Activated T-helper 1 cell treated with anti-CD3 and anti-CD28 coated beads, Interleukin-12 subunit alpha, Interleukin-12 subunit beta, Interleukin-2, Interleukin-4 antibody, amounts not matched to agents 30 ng/mL and 10 ng/mL and 1 ng/mL, durations not matched to agents 14 hours and 24 hours and 36 hours (primary cell): Measurements from ENCODE around the gene ADNP2. TPM values are rescaled to one million over a fixed set of nuclear protein-coding genes. Genes with fewer than 3 reads are reported as not detected.
A peak's percentile ranks its signal among the peaks of the same experiment; 100 is the strongest.

Experiments used
- DNase-seq: peaks from one replicate; pipeline ENCODE4 v3.0.0; 2021; ENCODE audit warnings: low spot score
- H3K27ac Mint-ChIP-seq: one replicate; pipeline ENCODE4 v1.8.0; 2021; ENCODE audit warnings: mild to moderate bottlenecking, mixed read lengths
- H3K27me3 Mint-ChIP-seq: one replicate; pipeline ENCODE4 v1.8.0; 2022; ENCODE audit warnings: mild to moderate bottlenecking, moderate library complexity, mixed read lengths; ENCODE audit not compliant: insufficient read depth
- H3K36me3 Mint-ChIP-seq: one replicate; pipeline ENCODE4 v1.8.0; 2021; ENCODE audit warnings: low read depth, mixed read lengths
- H3K4me1 Mint-ChIP-seq: one replicate; pipeline ENCODE4 v1.8.0; 2021; ENCODE audit warnings: low read depth, mixed read lengths
- H3K4me3 Mint-ChIP-seq: one replicate; pipeline ENCODE4 v1.8.0; 2021; ENCODE audit warnings: mild to moderate bottlenecking, moderate library complexity, mixed read lengths
- H3K9me3 Mint-ChIP-seq: one replicate; pipeline ENCODE4 v1.8.0; 2021; ENCODE audit warnings: mixed read lengths
- intact Hi-C: fragments of 100-400 bp; cut with micrococcal nuclease; formaldehyde crosslinking; loops from one replicate; pipeline ENCODE4 v1.15.1; 2024
- total RNA-seq: library from RNA; stranded (reverse); gene quantifications from 2 replicates; pipeline ENCODE4 v1.2.3, GENCODE V29; 2022

ADNP2 gene
- total RNA-seq, 1 donor from 2014 or later: 29.0 TPM

DNA sequence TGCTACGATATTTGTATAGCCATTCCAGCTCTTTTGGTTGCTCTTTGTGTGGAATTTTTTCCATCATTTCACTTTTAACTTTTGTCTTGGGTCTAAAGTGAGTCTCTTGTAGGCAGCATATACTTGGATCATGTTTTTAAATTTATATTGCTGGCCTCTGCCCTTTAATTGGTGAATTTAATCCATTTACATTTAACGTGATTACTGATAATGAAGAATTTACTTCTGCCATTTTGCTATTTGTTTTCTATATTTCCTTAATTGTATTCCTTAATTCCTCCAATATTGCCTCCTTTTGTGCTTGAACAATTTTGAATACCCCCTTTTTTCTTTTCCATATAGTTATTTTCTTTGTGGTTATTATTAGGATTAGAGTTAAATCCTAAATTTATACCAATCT, 21.0 kb upstream of the ADNP2 start:
- peaks cover 5% of the 10 kb centered on the region for H3K27me3 Mint-ChIP-seq
- H3K27ac Mint-ChIP-seq: no peak overlapping the region
- no peak for DNase-seq
- no peak overlapping the region for H3K4me3 Mint-ChIP-seq
- no peaks in the 10 kb centered on the region for H3K36me3 Mint-ChIP-seq
- intact Hi-C loops: no loop called here
- H3K4me1 Mint-ChIP-seq: no peaks in the 10 kb centered on the region
- H3K9me3 Mint-ChIP-seq: peaks cover 44% of the 10 kb centered on the region

DNA sequence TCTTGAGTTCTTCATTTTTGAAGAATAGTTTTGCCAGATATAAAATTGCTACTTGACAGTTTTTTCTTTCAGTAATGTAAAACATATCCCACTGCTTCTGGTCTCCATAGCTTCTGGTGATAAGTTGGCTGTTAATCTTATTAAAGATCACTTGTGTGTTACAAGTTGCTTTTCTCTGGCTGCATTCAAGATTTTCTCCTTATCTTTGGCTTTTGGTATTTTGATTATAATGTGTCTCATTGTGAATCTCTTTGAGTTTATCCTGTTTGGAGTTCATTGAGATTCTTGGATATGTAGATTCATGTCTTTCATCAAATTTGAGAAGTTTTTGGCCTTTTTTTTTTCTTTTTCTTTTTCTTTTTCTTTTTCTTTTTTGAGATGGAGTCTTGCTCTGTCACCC, 20.2 kb upstream of the ADNP2 start:
- intact Hi-C loops: no loop called here
- Mint-ChIP-seq H3K4me1 (no peaks in the 10 kb centered on the region), H3K27me3 (peaks cover 5% of the 10 kb centered on the region), H3K4me3 (no peak overlapping the region), H3K36me3 (no peaks in the 10 kb centered on the region), H3K27ac (no peak overlapping the region), H3K9me3 (peaks cover 44% of the 10 kb centered on the region)
- no peak for DNase-seq

- Mint-ChIP-seq H3K4me3 (no peak overlapping the region), H3K36me3 (no peaks in the 10 kb centered on the region), H3K4me1 (no peaks in the 10 kb centered on the region), H3K27ac (no peak overlapping the region), H3K27me3 (peaks cover 5% of the 10 kb centered on the region), H3K9me3 (peaks cover 12% of the 10 kb centered on the region)
- no peak for DNase-seq
- intact Hi-C loops: no loop called here
Observed at GRCh38 chr18:80095414-80095813, 13.6 kb upstream of the ADNP2 start.

DNA sequence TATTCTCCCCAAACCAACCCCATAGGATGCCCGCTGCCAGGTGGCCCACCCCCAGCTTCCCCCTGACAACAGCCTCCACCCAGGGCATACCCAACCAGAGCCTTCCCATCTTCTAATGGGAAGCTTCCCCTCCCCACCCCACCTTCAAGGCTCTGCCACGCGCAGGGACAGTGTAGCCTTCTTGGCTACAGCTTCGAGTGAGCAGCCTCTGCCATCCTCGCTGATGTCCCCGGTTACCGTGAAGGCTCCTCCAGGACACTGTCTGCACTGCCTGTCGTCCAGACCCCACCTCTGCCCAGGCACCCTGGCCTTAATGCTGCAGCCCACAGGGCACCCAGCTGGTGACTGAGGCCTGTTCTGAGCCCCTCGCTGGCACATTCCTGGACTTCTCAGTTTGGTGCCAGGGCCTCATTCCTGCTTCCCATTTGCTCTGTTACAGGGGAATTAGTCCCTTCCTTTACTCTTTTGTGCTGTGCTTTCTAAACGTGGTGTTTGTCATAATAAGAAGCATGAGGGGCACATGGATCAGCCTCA, 13.0 kb upstream of the ADNP2 start:
- H3K27ac Mint-ChIP-seq: no peak overlapping the region
- no peaks in the 10 kb centered on the region for H3K36me3 Mint-ChIP-seq
- intact Hi-C loops: no loop called here
- H3K9me3 Mint-ChIP-seq: peaks cover 8% of the 10 kb centered on the region
- DNase-seq: no peak
- no peak overlapping the region for H3K4me3 Mint-ChIP-seq
- peaks cover 10% of the 10 kb centered on the region for H3K27me3 Mint-ChIP-seq
- no peaks in the 10 kb centered on the region for H3K4me1 Mint-ChIP-seq

GRCh38 chr18:80097201-80097600, 11.9 kb upstream of the ADNP2 start:
- Mint-ChIP-seq H3K36me3 (no peaks in the 10 kb centered on the region), H3K27me3 (peaks cover 11% of the 10 kb centered on the region), H3K27ac (no peak overlapping the region), H3K4me3 (no peak overlapping the region), H3K4me1 (no peaks in the 10 kb centered on the region), H3K9me3 (peaks cover 3% of the 10 kb centered on the region)
- no peak for DNase-seq
- intact Hi-C loops: no loop called here

- H3K9me3 Mint-ChIP-seq: peaks cover 3% of the 10 kb centered on the region
- no peaks in the 10 kb centered on the region for H3K36me3 Mint-ChIP-seq
- intact Hi-C loops: no loop called here
- H3K27ac Mint-ChIP-seq: no peak overlapping the region
- H3K4me3 Mint-ChIP-seq: no peak overlapping the region
- DNase-seq: no peak
- H3K4me1 Mint-ChIP-seq: peaks cover 3% of the 10 kb centered on the region
- H3K27me3 Mint-ChIP-seq: peaks cover 15% of the 10 kb centered on the region
Observed at GRCh38 chr18:80103231-80103630, 5.8 kb upstream of the ADNP2 start.

DNA sequence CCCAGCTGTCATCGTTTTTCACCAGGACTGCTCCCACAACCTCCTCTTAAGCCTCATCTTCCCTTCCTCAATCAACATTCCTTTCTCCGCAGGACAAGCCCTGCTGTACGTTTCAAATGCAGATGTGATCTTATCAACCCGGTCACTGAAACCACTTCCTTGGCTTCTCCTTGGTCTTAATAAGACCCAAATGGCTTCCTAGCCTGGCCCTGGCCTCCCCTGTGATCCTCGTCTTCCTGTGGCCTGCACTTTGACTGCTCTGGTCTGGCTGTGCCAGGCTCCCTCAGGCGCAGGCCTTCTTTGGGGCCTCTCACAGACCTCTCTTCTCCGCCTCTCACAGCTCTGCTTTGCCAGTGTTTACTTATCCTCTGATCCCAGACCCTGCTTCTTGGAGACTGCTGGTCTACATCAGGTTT, 4.7 kb upstream of the ADNP2 start:
- intact Hi-C loops: no loop called here
- Mint-ChIP-seq H3K36me3 (no peaks in the 10 kb centered on the region), H3K27me3 (peaks cover 15% of the 10 kb centered on the region)

GRCh38 chr18:80105369-80106167, 3.5 kb upstream of the ADNP2 start:
- Mint-ChIP-seq H3K36me3 (peaks cover 3% of the 10 kb centered on the region), H3K4me1 (peaks cover 10% of the 10 kb centered on the region), H3K27me3 (peaks cover 15% of the 10 kb centered on the region), H3K4me3 (no peak overlapping the region), H3K27ac (no peak overlapping the region), H3K9me3 (peaks cover under 1% of the 10 kb centered on the region)
- intact Hi-C loops: no loop called here
- DNase-seq: no peak

More for the DNA sequence above, 4.7 kb upstream of the ADNP2 start:
- Mint-ChIP-seq H3K9me3 (peaks cover 3% of the 10 kb centered on the region), H3K4me1 (peaks cover 3% of the 10 kb centered on the region), H3K4me3 (no peak overlapping the region), H3K27ac (no peak overlapping the region)
- DNase-seq: no peak

DNA sequence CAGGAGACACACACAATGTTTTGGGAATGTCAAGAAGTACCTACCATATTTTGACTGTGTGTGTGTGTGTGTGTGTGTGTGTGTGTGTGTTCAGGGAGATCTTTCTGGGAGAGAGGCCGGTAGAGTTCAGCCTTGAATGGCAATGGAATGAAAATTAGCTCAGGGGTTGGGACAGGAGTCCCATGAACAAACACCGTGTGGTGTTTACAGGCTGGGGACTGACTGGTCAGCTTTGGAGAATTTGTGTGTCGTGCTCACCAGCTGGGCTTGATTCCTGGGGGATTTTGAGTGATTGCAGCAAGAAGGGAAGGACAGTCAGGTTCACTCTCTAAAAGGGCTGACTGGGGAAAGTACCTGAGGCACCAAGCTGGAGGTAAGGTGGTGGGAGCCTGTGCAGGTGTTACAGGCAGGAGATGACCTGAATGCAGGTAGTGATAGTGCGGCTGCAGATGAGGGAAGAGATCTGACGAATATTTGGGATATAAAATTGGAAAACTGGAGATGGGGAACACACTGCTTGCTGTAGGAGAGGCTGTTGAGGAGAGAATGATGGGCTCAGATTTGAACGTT, 2.5 kb upstream of the ADNP2 start:
- H3K27me3 Mint-ChIP-seq: peaks cover 9% of the 10 kb centered on the region
- no peaks in the 10 kb centered on the region for H3K9me3 Mint-ChIP-seq
- no peak for DNase-seq
- H3K36me3 Mint-ChIP-seq: peaks cover 4% of the 10 kb centered on the region
- H3K4me3 Mint-ChIP-seq: no peak overlapping the region
- intact Hi-C loops: no loop called here
- H3K4me1 Mint-ChIP-seq: peaks cover 16% of the 10 kb centered on the region
- H3K27ac Mint-ChIP-seq: peak overlapping the region; percentile 0

DNA sequence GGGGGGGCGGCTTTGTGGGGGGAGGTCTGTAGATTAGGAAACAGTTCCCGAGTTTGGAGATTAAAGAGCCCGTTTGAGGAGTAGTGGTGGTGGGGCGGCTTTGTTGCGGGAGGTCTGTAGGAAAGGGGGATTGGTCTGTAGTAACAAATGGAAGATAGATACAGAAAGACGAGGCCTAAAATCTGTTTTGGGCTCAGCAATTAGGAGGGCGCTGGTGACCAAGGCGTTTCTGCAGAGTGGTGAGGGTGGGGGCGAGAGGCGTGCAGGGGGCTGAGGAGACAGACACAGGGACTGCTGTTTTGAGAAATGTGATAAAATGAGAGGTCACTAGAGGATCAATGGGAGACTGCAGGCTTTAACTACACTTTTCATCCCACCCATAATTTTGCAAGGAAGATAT, 1.6 kb upstream of the ADNP2 start:
- Mint-ChIP-seq H3K9me3 (no peaks in the 10 kb centered on the region), H3K27ac (no peak overlapping the region), H3K36me3 (peaks cover 4% of the 10 kb centered on the region), H3K4me1 (peaks cover 16% of the 10 kb centered on the region), H3K4me3 (peak overlapping the region; percentile 7), H3K27me3 (peaks cover 7% of the 10 kb centered on the region)
- no peak for DNase-seq
- intact Hi-C loops: no loop called here

DNA sequence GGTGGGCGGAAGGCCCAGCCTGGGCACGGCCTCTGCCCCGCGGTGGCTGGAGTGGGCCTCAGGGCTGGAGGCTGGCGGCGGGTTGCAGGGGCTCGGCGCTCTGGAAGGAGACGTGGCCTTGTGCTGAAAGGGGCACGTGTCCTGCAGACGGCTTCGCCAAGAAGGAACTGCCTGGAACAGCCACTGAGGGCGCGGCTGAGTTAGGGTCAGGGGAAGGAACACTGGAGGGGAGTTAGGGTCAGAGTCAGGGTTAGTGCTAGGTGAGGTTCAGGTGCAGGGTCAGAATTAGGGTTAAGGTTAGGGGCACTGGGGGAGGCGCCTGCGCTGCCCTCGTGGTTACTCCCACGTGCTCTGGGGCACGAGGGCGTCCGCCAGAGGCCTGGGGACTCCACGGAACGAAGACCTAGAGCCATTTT, 933 bp upstream of the ADNP2 start:
- Mint-ChIP-seq H3K27me3 (peaks cover 6% of the 10 kb centered on the region), H3K4me3 (peak overlapping the region; percentile 80), H3K27ac (no peak overlapping the region), H3K9me3 (no peaks in the 10 kb centered on the region), H3K36me3 (peaks cover 8% of the 10 kb centered on the region), H3K4me1 (peaks cover 17% of the 10 kb centered on the region)
- no peak for DNase-seq
- intact Hi-C loops: loop anchor here (1.0 to 2.0 kb wide), 3 partner anchors 74 to 429 kb away; partner anchors contain the start of genes CTDP1, RBFA and SLC66A2

GRCh38 chr18:80109676-80110078, 615 bp downstream of the ADNP2 start:
- H3K4me3 Mint-ChIP-seq: peak overlapping the region; percentile 86

GRCh38 chr18:80112624-80113248, 3.7 kb downstream of the ADNP2 start:
- intact Hi-C loops: no loop called here
- Mint-ChIP-seq H3K27ac (no peak overlapping the region), H3K4me1 (peaks cover 37% of the 10 kb centered on the region), H3K36me3 (peaks cover 24% of the 10 kb centered on the region), H3K9me3 (no peaks in the 10 kb centered on the region), H3K27me3 (no peaks in the 10 kb centered on the region), H3K4me3 (no peak overlapping the region)
- no peak for DNase-seq

More at GRCh38 chr18:80109676-80110078, 615 bp downstream of the ADNP2 start:
- H3K9me3 Mint-ChIP-seq: no peaks in the 10 kb centered on the region
- no peak for DNase-seq
- peaks cover under 1% of the 10 kb centered on the region for H3K27me3 Mint-ChIP-seq
- intact Hi-C loops: loop anchor here (1.0 to 2.0 kb wide), 3 partner anchors 38 to 159 kb away; partner anchors contain the start of genes SLC66A2 and TXNL4A
- peak overlapping the region; percentile 73 for H3K27ac Mint-ChIP-seq
- H3K36me3 Mint-ChIP-seq: peaks cover 16% of the 10 kb centered on the region
- H3K4me1 Mint-ChIP-seq: peaks cover 28% of the 10 kb centered on the region
